ENCODE results near the gene ASCC3.

ASCC3 gene

GRCh38 chr6:100503043-100503705, 378.0 kb downstream of the ASCC3 start:
- no peak for DNase-seq
- peaks cover 0 to under 1% (median 0%) of the 10 kb centered on the region in 3 donors for H3K36me3 ChIP-seq
- H3K27ac ChIP-seq: peak overlapping the region; percentile 54 to 57
- no peak for TF ChIP-seq CTCF (IDR thresholded peaks at IDR 0.05)
- peaks cover 0 to 29% (median 13%) of the 10 kb centered on the region in 4 donors for H3K4me1 ChIP-seq
- H3K9me3 ChIP-seq: no peaks in the 10 kb centered on the region
- intact Hi-C loops (cut with DNase I; ENCODE audit: low total_unique reads): no loop called here
- H3K27me3 ChIP-seq: no peaks in the 10 kb centered on the region
- no peak overlapping the region for H3K4me3 ChIP-seq

- Histone ChIP-seq H3K4me3 (no peak overlapping the region), H3K4me1 (no peaks in the 10 kb centered on the region), H3K36me3 (no peaks in the 10 kb centered on the region), H3K9me3 (no peaks in the 10 kb centered on the region), H3K27ac (no peak overlapping the region), H3K27me3 (peaks cover 0 to 13% of the 10 kb centered on the region in 2 donors)
- no peak for TF ChIP-seq CTCF (IDR thresholded peaks at IDR 0.05)
- no peak for DNase-seq
- intact Hi-C loops (cut with DNase I; ENCODE audit: low total_unique reads): no loop called here
These were observed 387.8 kb downstream of the ASCC3 start for GRCh38 chr6:100493206-100493888.

GRCh38 chr6:100491952-100492670, 389.0 kb downstream of the ASCC3 start:
- Histone ChIP-seq H3K4me3 (no peak overlapping the region), H3K27me3 (peaks cover 0 to 13% of the 10 kb centered on the region in 2 donors), H3K9me3 (no peaks in the 10 kb centered on the region), H3K27ac (no peak overlapping the region), H3K4me1 (no peaks in the 10 kb centered on the region), H3K36me3 (no peaks in the 10 kb centered on the region)
- DNase-seq: no peak
- no peak for TF ChIP-seq CTCF (IDR thresholded peaks at IDR 0.05)
- intact Hi-C loops (cut with DNase I; ENCODE audit: low total_unique reads): no loop called here

- no peaks in the 10 kb centered on the region for H3K36me3 ChIP-seq
- no peak for TF ChIP-seq CTCF (IDR thresholded peaks at IDR 0.05)
- no peaks in the 10 kb centered on the region for H3K9me3 ChIP-seq
- no peaks in the 10 kb centered on the region for H3K4me1 ChIP-seq
- no peak overlapping the region for H3K27ac ChIP-seq
- peaks cover 0 to 13% of the 10 kb centered on the region in 2 donors for H3K27me3 ChIP-seq
- no peak for DNase-seq
- intact Hi-C loops (cut with DNase I; ENCODE audit: low total_unique reads): no loop called here
- no peak overlapping the region for H3K4me3 ChIP-seq
These were observed 391.1 kb downstream of the ASCC3 start for GRCh38 chr6:100490065-100490464.

- Histone ChIP-seq H3K27ac (no peak overlapping the region), H3K4me3 (no peak overlapping the region), H3K36me3 (no peaks in the 10 kb centered on the region), H3K27me3 (peaks cover 0 to 11% of the 10 kb centered on the region in 2 donors), H3K9me3 (no peaks in the 10 kb centered on the region), H3K4me1 (no peaks in the 10 kb centered on the region)
- no peak for TF ChIP-seq CTCF (IDR thresholded peaks at IDR 0.05)
- intact Hi-C loops (cut with DNase I; ENCODE audit: low total_unique reads): loop anchor here (5.0 to 10.0 kb wide), 2 partner anchors 356 to 483 kb away; no protein-coding TSS in a partner anchor
- no peak for DNase-seq
These were observed 392.9 kb downstream of the ASCC3 start for GRCh38 chr6:100488244-100488643.

Measured in tibial artery (tissue), 4 donors.